Left cardiac atrium (tissue), 4 donors: ENCODE measurements around the gene EML3. TPM values are rescaled to one million over a fixed set of nuclear protein-coding genes. Genes with fewer than 3 reads are reported as not detected.
"Not testable (repeated sequence)": the region's sequence is repeated elsewhere in the genome, so short reads cannot be mapped to it uniquely, and the experiment has no call there.

Experiments
- ATAC-seq, 2 donors: fragments of 200-7000 bp; cut with Tn5 transposase; one replicate each; pipeline ENCODE4 v1.9.1; 2020; ENCODE audit warnings: mild to moderate bottlenecking in 2 of 2, moderate library complexity in 2 of 2
- DNase-seq: peaks from one replicate; pipeline ENCODE4 v3.0.0-alpha.2; 2020
- intact Hi-C, 2 donors: fragments of 100-400 bp; cut with DNase I; formaldehyde crosslinking; loops; one replicate each; pipeline versions ENCODE4 v1.14.1 to v1.15.1; 2022 to 2023
- total RNA-seq, 2 donors: library from RNA; stranded (reverse); fragmentation: NEBNext Ultra II Directional; extraction: Animal tissue kit (Norgen Biotek cat#: 25700); gene quantifications; one replicate each; pipeline ENCODE4 v1.2.1, GENCODE V29; 2021
- donor health status: DM: no; HTN: yes; CAD: no.
- donor health status: DM: no; HTN: yes; CAD: no; lungs with severe emphysema.
- donor health status: DM: yes; HTN: yes; CAD: no.
- donor health status: Dilated cardiomyopathy.

The EML3 gene
- total RNA-seq, 2 donors from 2014 or later: 29.1 to 46.8 TPM

DNA sequence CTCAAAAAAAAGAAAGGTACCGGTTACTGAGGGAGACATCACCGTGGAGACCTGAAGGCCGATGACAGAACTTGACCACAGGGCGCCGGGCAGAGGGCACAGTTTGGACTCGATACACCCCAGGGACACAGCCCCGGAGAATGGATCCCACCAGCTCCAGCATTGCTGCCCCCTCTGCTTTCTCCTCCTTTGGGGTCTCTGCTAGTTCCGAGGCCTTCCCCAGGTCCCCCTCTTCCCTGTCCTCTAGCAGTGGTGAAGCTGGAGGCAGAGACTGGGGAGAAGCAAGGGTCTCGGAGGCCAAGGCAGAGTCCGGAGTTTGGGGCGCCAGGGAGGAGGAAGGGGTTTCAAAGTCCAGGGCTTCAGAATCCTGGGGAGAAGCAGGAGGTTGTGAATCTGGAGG is 34.0 kb downstream of the EML3 start:
- ATAC-seq (no peak), DNase-seq (peak; percentile 14)
- intact Hi-C loops: no loop called here

DNA sequence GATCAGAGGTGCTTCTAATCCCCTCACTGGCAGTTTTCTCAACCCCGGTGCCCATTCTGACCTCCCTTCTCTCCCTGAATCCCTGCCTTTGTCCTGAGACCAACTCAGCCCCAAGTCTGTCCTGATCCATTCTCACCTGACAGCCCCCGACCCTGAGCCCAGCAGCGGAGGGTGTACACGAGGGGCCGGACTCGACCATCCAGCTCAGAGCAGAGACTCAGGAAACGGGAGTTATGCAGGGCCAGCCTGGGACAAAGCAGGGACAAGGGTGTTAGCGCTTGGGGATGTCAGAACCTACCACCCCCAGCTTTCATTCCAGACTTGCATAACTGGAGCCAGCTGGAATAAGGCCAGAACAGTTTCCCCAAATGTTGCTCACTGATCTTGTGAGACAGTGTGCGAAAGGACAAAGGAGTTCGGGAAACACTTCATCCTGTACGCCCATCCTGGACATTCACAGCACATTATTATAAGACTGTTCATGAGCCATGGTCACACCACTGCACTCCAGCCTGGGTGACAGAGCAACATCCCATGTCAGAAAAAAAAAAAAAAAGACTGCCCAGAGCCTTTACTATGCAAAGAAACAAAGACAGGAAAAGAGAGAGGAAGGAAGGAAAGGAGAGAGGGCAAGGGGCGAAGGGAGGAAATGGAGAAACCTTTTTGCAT is 35.4 kb downstream of the EML3 start:
- no peak for ATAC-seq

DNA sequence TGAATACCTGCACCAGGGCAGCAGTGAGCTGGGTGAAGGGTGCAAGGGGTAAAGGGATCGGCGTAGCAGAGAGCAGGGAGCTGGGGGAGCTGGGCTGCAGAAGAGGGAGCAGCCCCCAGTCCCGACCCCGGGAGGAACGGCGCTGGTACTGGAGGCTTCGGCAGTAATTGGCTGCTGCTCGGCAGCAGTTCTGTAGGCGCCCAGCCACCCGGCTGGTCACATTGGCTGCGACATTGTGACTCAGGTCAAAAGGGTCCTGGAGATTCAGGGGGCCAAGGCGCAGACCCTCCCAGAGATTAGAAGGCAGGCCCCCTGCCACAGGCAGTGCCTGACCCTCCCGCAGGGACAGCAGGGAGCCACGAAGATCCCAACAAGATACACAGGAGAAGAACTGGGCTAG is 36.7 kb downstream of the EML3 start:
- ATAC-seq (no peak), DNase-seq (peak; percentile 14)
- intact Hi-C loops: no loop called here

More for the DNA sequence above, 35.4 kb downstream of the EML3 start:
- intact Hi-C loops: no loop called here
- peak; percentile 56 for DNase-seq

- DNase-seq (peak; percentile 29), ATAC-seq (no peak)
- intact Hi-C loops: no loop called here
Measured at GRCh38 chr11:62575156-62575555, 37.4 kb downstream of the EML3 start.

DNA sequence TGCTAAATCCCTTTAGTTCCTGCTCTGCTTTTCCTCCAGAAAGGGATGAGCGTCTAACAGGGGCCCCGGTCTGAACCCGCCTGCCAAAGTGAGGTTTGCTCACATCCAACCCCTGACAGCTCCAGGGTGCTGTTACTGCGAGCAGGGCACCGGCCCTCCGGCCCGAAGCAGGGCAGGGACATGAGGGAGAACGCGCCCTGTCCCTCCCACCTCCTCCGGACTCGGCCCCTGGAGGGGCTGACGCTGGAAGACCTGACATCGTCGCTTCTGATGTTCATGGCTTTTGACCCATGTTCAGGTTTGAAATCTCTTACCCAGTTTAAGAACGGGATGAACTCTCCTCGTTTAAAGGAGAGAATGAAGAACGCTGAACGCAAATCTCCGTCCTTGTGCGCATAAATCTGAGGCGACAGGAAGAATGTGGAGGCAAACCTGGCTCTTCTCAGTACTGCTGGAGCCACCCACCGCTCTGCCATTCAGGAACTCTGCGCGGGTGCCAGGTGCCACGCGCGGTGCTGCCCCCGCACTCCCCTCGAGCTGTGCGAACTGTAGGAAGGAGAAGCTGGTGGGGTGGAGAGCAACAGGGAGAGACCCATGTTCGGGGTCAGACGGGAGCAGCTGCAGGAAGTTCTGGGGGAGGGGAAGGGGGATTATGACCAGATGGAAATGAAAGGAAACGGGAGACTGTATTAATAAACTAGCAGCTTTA is 38.1 kb downstream of the EML3 start:
- ATAC-seq (peak; percentile 21 to 41), DNase-seq (peak; percentile 28)
- intact Hi-C loops: no loop called here

DNA sequence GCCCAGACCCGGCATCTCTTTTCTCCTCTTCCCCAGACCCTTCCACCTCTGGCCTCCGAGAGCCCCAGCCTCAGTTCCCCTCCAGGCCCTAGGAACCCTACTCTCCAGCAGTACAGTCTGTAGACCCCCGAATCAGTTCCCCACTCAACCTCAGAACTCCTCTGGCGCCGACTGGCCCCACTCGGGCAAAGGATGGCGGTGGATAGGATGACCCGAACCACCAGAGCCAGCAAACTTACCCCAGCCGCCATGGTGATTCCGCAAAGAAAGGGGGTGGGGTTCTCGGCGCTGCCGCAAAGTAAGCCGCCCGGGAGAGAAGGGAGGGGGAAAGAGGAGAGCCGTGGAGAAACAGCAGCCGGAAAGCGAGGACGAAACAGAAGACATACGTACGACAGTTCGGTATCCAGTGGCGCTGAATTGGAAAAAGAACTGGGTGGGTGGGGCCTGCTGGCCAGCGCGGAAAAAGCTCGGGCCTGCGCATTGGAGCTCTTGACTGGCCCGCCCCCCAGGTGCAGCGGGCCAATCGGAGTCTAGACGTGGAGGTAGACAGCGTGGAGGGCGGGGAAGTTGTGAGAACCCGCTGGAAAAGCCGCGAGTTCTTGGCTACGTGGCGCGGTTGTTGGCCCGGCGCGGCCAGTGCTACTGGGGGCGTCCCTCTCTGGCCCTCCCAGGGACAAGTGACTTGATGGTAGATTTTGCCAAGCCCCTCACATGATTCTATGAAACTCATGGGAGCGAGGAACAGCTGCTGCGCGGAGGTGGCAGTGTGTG is 38.8 kb downstream of the EML3 start, which contains the start of gene EEF1G:
Gene EEF1G, minus strand, starts transcription at position 300 of the 771 bp plus-strand sequence. Its CDS starts 49 bp downstream, at position 251.
- intact Hi-C loops: no loop called here
- peak; percentile 96 to 98 for ATAC-seq
- peak; percentile 98 for DNase-seq

DNA sequence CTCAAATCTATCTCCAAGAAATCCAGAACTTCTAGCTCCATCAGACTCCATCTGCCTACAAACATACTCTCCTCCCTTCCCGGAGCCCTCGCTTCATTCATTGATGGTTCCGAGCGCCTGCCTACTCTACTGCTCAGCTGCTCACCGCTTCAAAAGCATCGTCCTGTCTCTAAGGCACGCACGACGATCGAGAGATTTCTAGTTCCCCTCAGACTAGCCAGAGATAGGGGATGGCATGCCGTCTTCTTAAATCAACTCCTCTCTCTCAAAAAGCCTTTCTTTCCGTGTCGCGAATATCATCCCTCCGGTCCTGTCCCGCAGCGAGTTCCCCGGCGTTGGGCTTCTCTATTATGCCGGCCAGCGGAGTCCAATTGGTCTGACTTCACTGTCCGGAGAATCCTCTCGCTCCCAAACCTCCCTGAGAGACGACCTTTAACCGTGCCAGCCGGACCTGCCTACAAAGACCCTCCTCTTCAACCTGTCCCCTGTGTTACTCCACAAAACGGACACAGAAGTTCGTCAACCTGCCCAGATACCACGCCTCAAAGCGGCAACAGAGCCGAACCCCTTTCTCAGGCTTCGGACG is 39.5 kb downstream of the EML3 start:
- DNase-seq (peak; percentile 25), ATAC-seq (peak in 1 of 2 donors; percentile 3)
- intact Hi-C loops: no loop called here

GRCh38 chr11:62572431-62572830 is 40.1 kb downstream of the EML3 start:
- intact Hi-C loops: no loop called here
- no peak for ATAC-seq
- DNase-seq: peak; percentile 17

- DNase-seq, ATAC-seq, intact Hi-C loops: not testable (repeated sequence)
Measured at GRCh38 chr11:62571493-62571892, 41.1 kb downstream of the EML3 start.

- DNase-seq, intact Hi-C loops, ATAC-seq: not testable (repeated sequence)
Measured at GRCh38 chr11:62570903-62571302, 41.7 kb downstream of the EML3 start.

DNA sequence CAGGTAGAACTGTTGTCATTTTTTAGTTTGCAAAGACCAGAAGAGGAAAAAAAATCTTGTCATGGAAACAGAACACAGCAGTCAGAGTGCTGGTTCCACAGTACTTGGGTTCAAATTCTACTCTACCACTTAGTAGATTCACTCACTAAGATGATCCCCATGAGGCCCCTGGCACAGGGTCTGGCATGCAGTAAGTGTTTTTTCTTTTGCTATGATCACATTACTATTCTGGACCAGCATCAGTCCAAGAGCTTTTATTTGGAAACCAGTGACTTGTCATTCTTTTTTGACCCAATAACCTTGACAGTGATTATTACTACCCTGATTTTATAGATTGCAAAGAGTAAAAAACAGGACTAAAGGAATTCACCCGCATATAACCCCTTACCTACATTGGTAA is 43.0 kb downstream of the EML3 start:
- ATAC-seq: no peak
- intact Hi-C loops: no loop called here

DNA sequence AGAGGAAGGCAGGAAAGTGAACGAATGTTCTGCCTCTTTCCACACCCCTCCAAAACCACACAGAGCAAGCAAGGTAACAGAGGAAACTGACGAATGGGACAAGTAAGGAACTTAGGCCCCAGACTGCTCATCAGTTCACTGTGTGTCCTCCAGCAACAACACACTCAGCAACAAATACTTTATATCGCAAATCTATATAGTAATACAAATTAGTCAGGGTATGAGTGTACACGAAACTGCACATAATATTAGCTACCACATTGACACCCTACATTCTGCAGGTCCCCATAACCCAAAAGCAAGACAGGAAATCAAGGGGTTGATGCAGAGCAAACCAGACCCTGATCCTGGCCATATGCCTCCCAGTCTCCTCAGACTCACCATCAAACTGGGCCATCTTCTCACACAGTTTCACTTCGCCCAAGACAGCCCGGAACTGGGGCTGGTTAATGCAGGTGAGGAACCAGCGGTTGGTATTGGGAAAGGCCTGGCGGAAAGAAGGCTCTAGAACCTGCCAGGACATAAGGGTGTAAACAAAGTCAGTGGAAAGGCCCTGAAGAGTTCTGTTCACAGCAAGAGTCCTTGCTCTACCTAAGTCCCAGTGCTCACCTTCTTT is 45.4 kb downstream of the EML3 start:
- intact Hi-C loops: no loop called here
- ATAC-seq: no peak
- no peak for DNase-seq

More for the DNA sequence above, 43.0 kb downstream of the EML3 start:
- DNase-seq: no peak

DNA sequence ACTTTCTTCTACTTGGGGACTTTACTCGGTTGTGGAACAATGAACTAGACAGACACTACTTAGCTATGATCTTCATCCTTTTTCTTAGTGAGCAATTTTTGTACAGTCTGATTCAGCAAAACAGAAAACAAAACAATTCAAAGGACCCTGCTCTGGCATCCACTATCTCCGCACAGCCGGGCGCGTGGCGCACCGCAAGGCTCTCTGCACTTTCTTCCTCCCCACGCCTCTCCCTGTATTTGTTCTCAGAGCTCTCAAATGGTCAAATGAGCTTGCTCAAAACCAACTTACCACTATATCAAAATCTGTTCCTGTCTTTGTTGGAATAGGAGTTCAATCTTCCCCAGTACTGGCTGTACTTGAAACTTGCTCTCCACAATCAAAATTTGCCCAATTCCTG is 46.3 kb downstream of the EML3 start:
- DNase-seq (peak; percentile 15), ATAC-seq (no peak)
- intact Hi-C loops: no loop called here

- intact Hi-C loops: no loop called here
- DNase-seq (peak; percentile 7), ATAC-seq (no peak)
Measured at GRCh38 chr11:62565100-62565802, 47.3 kb downstream of the EML3 start.

- DNase-seq, ATAC-seq: not testable (repeated sequence)
Measured at GRCh38 chr11:62561677-62562230, 50.8 kb downstream of the EML3 start.

GRCh38 chr11:62560566-62561103 is 51.9 kb downstream of the EML3 start:
- DNase-seq (peak; percentile 90), ATAC-seq (peak; percentile 76 to 80)
- intact Hi-C loops: loop anchor here in 1 of 2 donors (2.0 kb wide), 1 partner anchor 136 kb away; no protein-coding TSS in a partner anchor

More at GRCh38 chr11:62561677-62562230, 50.8 kb downstream of the EML3 start:
- intact Hi-C loops: loop anchor here in 1 of 2 donors (2.0 kb wide), 1 partner anchor 137 kb away; no protein-coding TSS in a partner anchor

DNA sequence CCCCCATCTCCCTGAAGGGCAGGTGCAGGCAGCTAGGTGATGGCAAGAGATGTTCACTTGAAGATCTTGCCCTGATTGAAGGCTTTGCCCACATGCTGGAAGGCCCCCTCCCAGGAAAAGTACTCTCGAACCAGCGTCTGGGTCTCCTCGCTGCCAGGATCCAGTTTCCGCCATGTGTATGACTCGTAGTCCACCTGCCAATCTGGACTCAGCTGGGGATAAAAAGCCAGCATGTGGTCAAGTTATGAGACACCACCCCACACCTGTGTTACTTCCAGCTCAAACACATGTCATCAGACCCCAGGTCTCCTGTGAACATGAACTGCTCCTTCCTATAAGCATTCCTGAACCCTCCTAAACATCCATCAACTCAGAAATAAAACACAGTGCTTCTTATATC is 52.9 kb downstream of the EML3 start:
- not testable (repeated sequence) for ATAC-seq
- intact Hi-C loops: loop anchor here in 1 of 2 donors (2.0 to 5.0 kb wide), 2 partner anchors 135 to 162 kb away; no protein-coding TSS in a partner anchor
- DNase-seq: peak; percentile 13
